CD4-positive, alpha-beta T cell (primary cell): ENCODE results near the gene EBF4. TPM values are rescaled to one million over a fixed set of nuclear protein-coding genes. Genes with fewer than 3 reads are reported as not detected.

Experiments used
- ATAC-seq: fragments of 200-7000 bp; cut with Tn5 transposase; one replicate; pipeline ENCODE4 v1.10.0; 2022; ENCODE audit warnings: mild to moderate bottlenecking; ENCODE audit not compliant: poor library complexity
- CTCF ChIA-PET: fragments of 350-600 bp; sonication (Branson Sonifier 250); formaldehyde crosslinking; loops from one replicate; lab custom pipeline; 2021; ENCODE audit warnings: antibody characterized with exemption, inconsistent platforms; lab: Charles Lee
- POLR2A ChIA-PET: fragments of 350-600 bp; sonication (Branson Sonifier 250); formaldehyde crosslinking; loops from one replicate; lab custom pipeline; 2021; ENCODE audit warnings: antibody characterized with exemption, inconsistent platforms; lab: Charles Lee
- DNase-seq, 14 experiments: peaks; one replicate each; pipeline ENCODE4 v3.0.0-alpha.2; 2013 to 2020; ENCODE audit warnings: mixed read lengths in 2 of 14
- H3K27ac ChIP-seq, 2 donors: one replicate each; pipeline versions ENCODE4 v1.5.1 to v1.7.0; 2013; ENCODE audit warnings: low read length in 2 of 2, low read depth in 1 of 2, mild to moderate bottlenecking in 1 of 2
- H3K27me3 ChIP-seq, 2 experiments: 1 replicate in 1 of 2; 2 replicates in 1 of 2; pipeline versions ENCODE4 v1.6.1 to v1.7.0; 2013; ENCODE audit warnings: low read length in 2 of 2, control low read depth in 1 of 2, mild to moderate bottlenecking in 1 of 2, moderate library complexity in 1 of 2; ENCODE audit not compliant: insufficient read depth in 2 of 2, control insufficient read depth in 1 of 2
- H3K36me3 ChIP-seq: one replicate; pipeline ENCODE4 v1.6.1; 2013; ENCODE audit warnings: low read length, control low read depth; ENCODE audit not compliant: insufficient read depth
- H3K4me1 ChIP-seq: one replicate; pipeline ENCODE4 v1.6.1; 2013; ENCODE audit warnings: low read length, control low read depth; ENCODE audit not compliant: insufficient read depth
- H3K4me3 ChIP-seq: one replicate; pipeline ENCODE4 v1.5.1; 2013; ENCODE audit warnings: mild to moderate bottlenecking, low read length, moderate library complexity
- H3K9me3 ChIP-seq, 2 experiments: 1 replicate in 1 of 2; 2 replicates in 1 of 2; pipeline versions ENCODE4 v1.6.1 to v1.7.0; 2013; ENCODE audit warnings: low read length in 2 of 2, mild to moderate bottlenecking in 2 of 2, control low read depth in 1 of 2, moderate library complexity in 1 of 2; ENCODE audit not compliant: control insufficient read depth in 1 of 2, insufficient read depth in 1 of 2
- H3K27ac Mint-ChIP-seq: one replicate; pipeline ENCODE4 v1.8.0; 2020; ENCODE audit warnings: mixed read lengths
- H3K27me3 Mint-ChIP-seq: one replicate; pipeline ENCODE4 v1.8.0; 2021; ENCODE audit warnings: mixed read lengths
- H3K36me3 Mint-ChIP-seq: one replicate; pipeline ENCODE4 v1.8.0; 2021; ENCODE audit warnings: low read depth, mixed read lengths
- H3K4me1 Mint-ChIP-seq: one replicate; pipeline ENCODE4 v1.8.0; 2021; ENCODE audit warnings: low read depth, mixed read lengths
- H3K4me3 Mint-ChIP-seq: one replicate; pipeline ENCODE4 v1.8.0; 2020; ENCODE audit warnings: mild to moderate bottlenecking, mixed read lengths
- H3K9me3 Mint-ChIP-seq: one replicate; pipeline ENCODE4 v1.8.0; 2020; ENCODE audit warnings: mixed read lengths
- intact Hi-C, 2 experiments: fragments of 100-400 bp; cut with DNase I in 1 of 2; cut with micrococcal nuclease in 1 of 2; formaldehyde crosslinking; loops; one replicate each; pipeline versions ENCODE4 v1.15.1 to v1.9.0; 2023 to 2025; cut with DNase I, micrococcal nuclease
- total RNA-seq, 174 experiments: library from RNA in 2 of 174; stranded (reverse) in 2 of 174; gene quantifications; one replicate each; pipeline ENCODE4 v1.2.3 and lab custom pipeline; 2021 to 2026
- TF ChIP-seq, protein P1 (sequence below): fragments of 200-600 bp; IDR thresholded peaks from one replicate; pipeline ENCODE4 v1.8.0; 2022; ENCODE audit warnings: antibody characterized with exemption, mild to moderate bottlenecking

EBF4 gene
- total RNA-seq, 2 experiments from 2014 or later = 4.2 to 5.1 TPM

DNA sequence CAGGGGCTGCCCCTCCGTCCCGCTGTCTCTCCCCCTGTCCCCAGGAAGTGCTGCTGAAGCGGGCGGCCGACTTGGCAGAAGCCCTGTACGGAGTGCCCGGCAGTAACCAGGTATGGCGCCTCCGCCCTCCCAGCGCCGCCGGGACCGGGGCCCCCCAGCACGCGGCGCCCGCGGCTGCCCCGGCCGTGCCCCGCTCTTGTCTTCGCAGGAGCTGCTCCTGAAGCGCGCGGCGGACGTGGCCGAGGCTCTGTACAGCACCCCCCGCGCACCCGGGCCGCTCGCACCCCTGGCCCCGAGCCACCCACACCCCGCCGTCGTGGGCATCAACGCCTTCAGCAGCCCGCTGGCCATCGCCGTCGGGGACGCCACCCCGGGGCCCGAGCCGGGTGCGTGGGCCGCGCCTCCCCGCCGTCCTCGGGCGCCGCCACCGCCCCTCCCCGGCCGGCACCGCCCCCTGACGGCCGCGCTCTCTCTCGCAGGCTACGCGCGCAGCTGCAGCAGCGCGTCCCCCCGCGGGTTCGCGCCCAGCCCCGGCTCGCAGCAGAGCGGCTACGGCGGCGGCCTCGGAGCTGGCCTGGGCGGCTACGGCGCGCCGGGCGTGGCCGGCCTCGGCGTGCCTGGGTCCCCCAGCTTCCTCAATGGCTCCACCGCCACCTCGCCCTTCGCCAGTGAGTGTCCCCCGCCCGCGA is 59.4 kb downstream of the EBF4 start:
- no peaks in the 10 kb centered on the region for H3K36me3 ChIP-seq
- ChIA-PET CTCF (interaction anchor here (0.9 to 2.8 kb wide), 12 partner anchors 9 to 142 kb away, joined by 3 to 29 read pairs (median 5); partner anchors contain the start of genes NOP56, PTPRA and VPS16), POLR2A (interaction anchor here (0.5 to 2.2 kb wide), 12 partner anchors 10 to 230 kb away, joined by 3 to 12 read pairs (median 5); partner anchors contain the start of genes EBF4, IDH3B, NOP56 and PCED1A)
- intact Hi-C loops = loop anchor here (1.0 to 5.0 kb wide), 6 partner anchors 9 to 250 kb away; partner anchors contain the start of gene PTPRA (in 1 of the 2)
- peak overlapping the region; percentile 60 for H3K4me3 ChIP-seq
- Mint-ChIP-seq H3K4me1 (peaks cover 28% of the 10 kb centered on the region), H3K27ac (no peak overlapping the region), H3K36me3 (no peaks in the 10 kb centered on the region), H3K9me3 (no peaks in the 10 kb centered on the region), H3K27me3 (peaks cover 17% of the 10 kb centered on the region), H3K4me3 (no peak overlapping the region)
- DNase-seq (peak; percentile 35 to 82 (median 53)), ATAC-seq (peak; percentile 72)
- H3K27ac ChIP-seq = no peak overlapping the region
- TF ChIP-seq, protein P1, sequence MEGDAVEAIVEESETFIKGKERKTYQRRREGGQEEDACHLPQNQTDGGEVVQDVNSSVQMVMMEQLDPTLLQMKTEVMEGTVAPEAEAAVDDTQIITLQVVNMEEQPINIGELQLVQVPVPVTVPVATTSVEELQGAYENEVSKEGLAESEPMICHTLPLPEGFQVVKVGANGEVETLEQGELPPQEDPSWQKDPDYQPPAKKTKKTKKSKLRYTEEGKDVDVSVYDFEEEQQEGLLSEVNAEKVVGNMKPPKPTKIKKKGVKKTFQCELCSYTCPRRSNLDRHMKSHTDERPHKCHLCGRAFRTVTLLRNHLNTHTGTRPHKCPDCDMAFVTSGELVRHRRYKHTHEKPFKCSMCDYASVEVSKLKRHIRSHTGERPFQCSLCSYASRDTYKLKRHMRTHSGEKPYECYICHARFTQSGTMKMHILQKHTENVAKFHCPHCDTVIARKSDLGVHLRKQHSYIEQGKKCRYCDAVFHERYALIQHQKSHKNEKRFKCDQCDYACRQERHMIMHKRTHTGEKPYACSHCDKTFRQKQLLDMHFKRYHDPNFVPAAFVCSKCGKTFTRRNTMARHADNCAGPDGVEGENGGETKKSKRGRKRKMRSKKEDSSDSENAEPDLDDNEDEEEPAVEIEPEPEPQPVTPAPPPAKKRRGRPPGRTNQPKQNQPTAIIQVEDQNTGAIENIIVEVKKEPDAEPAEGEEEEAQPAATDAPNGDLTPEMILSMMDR = no peak
- peaks cover 12 to 13% of the 10 kb centered on the region in 2 experiments for H3K27me3 ChIP-seq
- no peaks in the 10 kb centered on the region for H3K9me3 ChIP-seq
- H3K4me1 ChIP-seq = peaks cover 40% of the 10 kb centered on the region

GRCh38 chr20:2752567-2753460 is 60.2 kb downstream of the EBF4 start:
- TF ChIP-seq, protein P1 = peak; percentile 81
- intact Hi-C loops = loop anchor here (1.0 to 5.0 kb wide), 6 partner anchors 10 to 249 kb away; partner anchors contain the start of gene PTPRA (in 1 of the 2)
- peaks cover 17% of the 10 kb centered on the region for H3K27me3 Mint-ChIP-seq
- H3K36me3 Mint-ChIP-seq = no peaks in the 10 kb centered on the region
- Histone ChIP-seq H3K4me1 (peaks cover 40% of the 10 kb centered on the region), H3K27ac (no peak overlapping the region), H3K36me3 (no peaks in the 10 kb centered on the region), H3K27me3 (peaks cover 12 to 13% of the 10 kb centered on the region in 2 experiments), H3K9me3 (no peaks in the 10 kb centered on the region), H3K4me3 (peak overlapping the region; percentile 60)
- H3K4me1 Mint-ChIP-seq = peaks cover 28% of the 10 kb centered on the region
- H3K9me3 Mint-ChIP-seq = no peaks in the 10 kb centered on the region
- H3K27ac Mint-ChIP-seq = no peak overlapping the region
- ATAC-seq = peak; percentile 37
- peak overlapping the region; percentile 90 for H3K4me3 Mint-ChIP-seq
- ChIA-PET CTCF (interaction anchor here (0.9 to 2.8 kb wide), 14 partner anchors 9 to 142 kb away, joined by 3 to 29 read pairs (median 4); partner anchors contain the start of genes NOP56, PTPRA and VPS16), POLR2A (interaction anchor here (0.8 to 2.2 kb wide), 12 partner anchors 11 to 100 kb away, joined by 3 to 12 read pairs (median 5); partner anchors contain the start of genes EBF4, IDH3B, NOP56 and PCED1A)
- DNase-seq = peak in 13 of 14 experiments; percentile 19 to 76 (median 47)
